ENCODE results near the gene ITGAV. TPM values are rescaled to one million over a fixed set of nuclear protein-coding genes. Genes with fewer than 3 reads are reported as not detected.

Gene ITGAV
- total and polyA plus RNA-seq, 2 donors (not counting 1 experiment from before 2014, with no cell fraction given): 121 to 205 TPM

DNA sequence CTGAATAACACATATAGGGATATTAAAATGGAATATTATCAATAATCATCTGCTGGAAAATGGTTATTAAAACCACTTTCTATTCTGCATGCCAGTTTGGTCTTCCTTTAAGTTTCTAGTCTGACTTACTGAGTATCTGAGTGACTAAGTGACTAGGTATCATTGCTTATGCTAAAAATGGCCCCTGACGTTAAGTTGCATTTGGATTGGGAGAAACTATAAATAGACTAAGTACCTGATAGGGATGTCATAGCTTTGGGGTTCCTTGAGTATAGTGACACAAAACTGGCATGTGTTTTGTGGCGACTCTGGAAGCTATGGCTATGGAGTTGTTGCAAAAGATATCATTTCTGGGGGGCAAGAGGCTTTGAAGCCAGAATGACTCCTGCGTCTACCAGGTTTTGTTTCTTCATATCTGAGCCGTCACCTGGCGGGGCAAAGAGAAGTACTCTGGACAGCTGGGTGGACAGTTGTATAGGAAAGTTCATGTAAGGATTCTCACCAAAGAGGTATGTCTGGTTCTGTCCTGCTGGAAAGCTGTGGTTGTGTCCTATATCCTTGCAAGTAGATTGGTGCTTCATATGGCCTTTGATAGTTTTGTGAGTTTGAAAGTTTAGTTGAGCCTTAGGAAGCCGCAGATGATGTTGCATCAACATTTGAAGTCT lies 17.9 kb downstream of the ITGAV start:
- H3K9me3 ChIP-seq (ENCODE audit: control insufficient read depth, insufficient read depth, low read depth, low read length): no peaks in the 10 kb centered on the region
- no peaks in the 10 kb centered on the region for H3K27me3 ChIP-seq (ENCODE audit: control insufficient read depth, insufficient read depth, low read length)
- no peak overlapping the region for H3K27ac ChIP-seq (ENCODE audit: insufficient read depth, low read length)
- no peaks in the 10 kb centered on the region for H3K36me3 ChIP-seq (ENCODE audit: control insufficient read depth, insufficient read depth, low read length)
- H2AFZ ChIP-seq (ENCODE audit: low read length): no peak overlapping the region
- no peak overlapping the region for H3K4me2 ChIP-seq (ENCODE audit: extremely low read depth, insufficient read depth, low read length)
- no peaks in the 10 kb centered on the region for H3K4me1 ChIP-seq (ENCODE audit: control insufficient read depth, extremely low read depth, insufficient read depth, low read length)
- H3K79me2 ChIP-seq (ENCODE audit: control insufficient read depth, insufficient read depth, low read length): no peaks in the 10 kb centered on the region
- H3K9ac ChIP-seq (ENCODE audit: insufficient read depth, low read length): no peak overlapping the region
- DNase-seq (ENCODE audit: low read depth in 2 of 2): peak in 1 of 2 donors; percentile 36
- H4K20me1 ChIP-seq (ENCODE audit: control insufficient read depth, extremely low read depth, insufficient read depth, low read length): no peaks in the 10 kb centered on the region
- H3K4me3 ChIP-seq (replicated peaks in 1 of 4; ENCODE audit: control extremely low read depth in 1 of 4, insufficient read depth in 1 of 4, low read depth in 3 of 4, low read length in 4 of 4): no peak overlapping the region
- TF ChIP-seq, protein P1, sequence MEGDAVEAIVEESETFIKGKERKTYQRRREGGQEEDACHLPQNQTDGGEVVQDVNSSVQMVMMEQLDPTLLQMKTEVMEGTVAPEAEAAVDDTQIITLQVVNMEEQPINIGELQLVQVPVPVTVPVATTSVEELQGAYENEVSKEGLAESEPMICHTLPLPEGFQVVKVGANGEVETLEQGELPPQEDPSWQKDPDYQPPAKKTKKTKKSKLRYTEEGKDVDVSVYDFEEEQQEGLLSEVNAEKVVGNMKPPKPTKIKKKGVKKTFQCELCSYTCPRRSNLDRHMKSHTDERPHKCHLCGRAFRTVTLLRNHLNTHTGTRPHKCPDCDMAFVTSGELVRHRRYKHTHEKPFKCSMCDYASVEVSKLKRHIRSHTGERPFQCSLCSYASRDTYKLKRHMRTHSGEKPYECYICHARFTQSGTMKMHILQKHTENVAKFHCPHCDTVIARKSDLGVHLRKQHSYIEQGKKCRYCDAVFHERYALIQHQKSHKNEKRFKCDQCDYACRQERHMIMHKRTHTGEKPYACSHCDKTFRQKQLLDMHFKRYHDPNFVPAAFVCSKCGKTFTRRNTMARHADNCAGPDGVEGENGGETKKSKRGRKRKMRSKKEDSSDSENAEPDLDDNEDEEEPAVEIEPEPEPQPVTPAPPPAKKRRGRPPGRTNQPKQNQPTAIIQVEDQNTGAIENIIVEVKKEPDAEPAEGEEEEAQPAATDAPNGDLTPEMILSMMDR (conservative IDR thresholded peaks at IDR 0.05 in 1 of 2, IDR thresholded peaks at IDR 0.05 in 1 of 2; ENCODE audit: low read depth in 1 of 2, low read length in 2 of 2): no peak
- TF ChIP-seq EZH2 (IDR thresholded peaks at IDR 0.05; ENCODE audit: low read length, missing control alignments): no peak

GRCh38 chr2:186610785-186611184 lies 20.9 kb downstream of the ITGAV start:
- Histone ChIP-seq H3K4me1 (ENCODE audit: control insufficient read depth, extremely low read depth, insufficient read depth, low read length) (no peaks in the 10 kb centered on the region), H3K4me2 (ENCODE audit: extremely low read depth, insufficient read depth, low read length) (no peak overlapping the region), H3K4me3 (replicated peaks in 1 of 4; ENCODE audit: control extremely low read depth in 1 of 4, insufficient read depth in 1 of 4, low read depth in 3 of 4, low read length in 4 of 4) (no peak overlapping the region), H3K27ac (ENCODE audit: insufficient read depth, low read length) (no peak overlapping the region), H3K36me3 (ENCODE audit: control insufficient read depth, insufficient read depth, low read length) (no peaks in the 10 kb centered on the region), H4K20me1 (ENCODE audit: control insufficient read depth, extremely low read depth, insufficient read depth, low read length) (no peaks in the 10 kb centered on the region), H2AFZ (ENCODE audit: low read length) (no peak overlapping the region), H3K9me3 (ENCODE audit: control insufficient read depth, insufficient read depth, low read depth, low read length) (no peaks in the 10 kb centered on the region), H3K27me3 (ENCODE audit: control insufficient read depth, insufficient read depth, low read length) (no peaks in the 10 kb centered on the region), H3K9ac (ENCODE audit: insufficient read depth, low read length) (no peak overlapping the region), H3K79me2 (ENCODE audit: control insufficient read depth, insufficient read depth, low read length) (no peaks in the 10 kb centered on the region)
- no peak for TF ChIP-seq EZH2 (IDR thresholded peaks at IDR 0.05; ENCODE audit: low read length, missing control alignments)
- TF ChIP-seq, protein P1 (conservative IDR thresholded peaks at IDR 0.05 in 1 of 2, IDR thresholded peaks at IDR 0.05 in 1 of 2; ENCODE audit: low read depth in 1 of 2, low read length in 2 of 2): no peak
- no peak for DNase-seq (ENCODE audit: low read depth in 2 of 2)

DNA sequence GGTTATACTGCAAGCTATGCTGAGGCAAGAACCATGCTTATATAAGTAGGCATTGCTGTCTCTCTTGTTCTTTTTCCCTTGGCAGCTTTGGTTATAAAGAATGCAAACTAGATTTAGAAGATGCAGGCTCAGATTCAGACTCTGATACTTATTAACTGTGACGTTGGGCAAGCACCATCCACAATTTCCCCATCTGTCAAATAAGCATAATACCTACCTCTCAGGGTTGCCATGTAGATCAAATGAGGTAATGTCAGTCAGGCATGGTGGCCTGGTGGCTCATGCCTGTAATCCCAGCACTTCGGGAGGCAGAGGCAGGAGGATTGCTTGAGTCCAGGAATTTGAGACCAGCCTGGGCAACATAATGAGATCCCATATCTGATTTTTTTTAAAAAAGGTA lies 21.7 kb downstream of the ITGAV start:
- Histone ChIP-seq H3K79me2 (ENCODE audit: control insufficient read depth, insufficient read depth, low read length) (no peaks in the 10 kb centered on the region), H4K20me1 (ENCODE audit: control insufficient read depth, extremely low read depth, insufficient read depth, low read length) (no peaks in the 10 kb centered on the region), H3K4me3 (replicated peaks in 1 of 4; ENCODE audit: control extremely low read depth in 1 of 4, insufficient read depth in 1 of 4, low read depth in 3 of 4, low read length in 4 of 4) (no peak overlapping the region), H3K9me3 (ENCODE audit: control insufficient read depth, insufficient read depth, low read depth, low read length) (no peaks in the 10 kb centered on the region), H3K4me2 (ENCODE audit: extremely low read depth, insufficient read depth, low read length) (no peak overlapping the region), H3K4me1 (ENCODE audit: control insufficient read depth, extremely low read depth, insufficient read depth, low read length) (no peaks in the 10 kb centered on the region), H2AFZ (ENCODE audit: low read length) (no peak overlapping the region), H3K27ac (ENCODE audit: insufficient read depth, low read length) (no peak overlapping the region), H3K36me3 (ENCODE audit: control insufficient read depth, insufficient read depth, low read length) (no peaks in the 10 kb centered on the region), H3K27me3 (ENCODE audit: control insufficient read depth, insufficient read depth, low read length) (no peaks in the 10 kb centered on the region), H3K9ac (ENCODE audit: insufficient read depth, low read length) (no peak overlapping the region)
- TF ChIP-seq EZH2 (IDR thresholded peaks at IDR 0.05; ENCODE audit: low read length, missing control alignments): no peak
- TF ChIP-seq, protein P1 (conservative IDR thresholded peaks at IDR 0.05 in 1 of 2, IDR thresholded peaks at IDR 0.05 in 1 of 2; ENCODE audit: low read depth in 1 of 2, low read length in 2 of 2): no peak
- DNase-seq (ENCODE audit: low read depth in 2 of 2): no peak
